ENCODE measurements around the gene PRKN. TPM values are rescaled to one million over a fixed set of nuclear protein-coding genes. Genes with fewer than 3 reads are reported as not detected.

The PRKN gene
- total RNA-seq, 2 donors from 2014 or later: 10.7 to 21.2 TPM

GRCh38 chr6:162684052-162684451, 43.5 kb downstream of the PRKN start:
- no peak overlapping the region for H3K4me3 ChIP-seq
- H3K4me1 ChIP-seq (replicated peaks): no peaks in the 10 kb centered on the region
- WGBS: 13% methylated on average over 1 of the region's 1 CpG
- no peak for DNase-seq (ENCODE audit: low spot score)
- no peak overlapping the region for H3K27ac ChIP-seq
- no peaks in the 10 kb centered on the region for H3K36me3 ChIP-seq
- intact Hi-C loops (cut with DNase I): no loop called here
- no peak for TF ChIP-seq POLR2A (IDR thresholded peaks at IDR 0.05)
- TF ChIP-seq POLR2AphosphoS5 (IDR thresholded peaks at IDR 0.05): no peak
- TF ChIP-seq CTCF (IDR thresholded peaks at IDR 0.05): no peak
- H3K27me3 ChIP-seq (replicated peaks; ENCODE audit: insufficient read depth): no peaks in the 10 kb centered on the region
- H3K9me3 ChIP-seq: no peaks in the 10 kb centered on the region

- H3K27me3 ChIP-seq (replicated peaks; ENCODE audit: insufficient read depth): no peaks in the 10 kb centered on the region
- H3K4me1 ChIP-seq (replicated peaks): no peaks in the 10 kb centered on the region
- no peak overlapping the region for H3K27ac ChIP-seq
- TF ChIP-seq POLR2A (IDR thresholded peaks at IDR 0.05) (no peak), POLR2AphosphoS5 (IDR thresholded peaks at IDR 0.05) (no peak), CTCF (IDR thresholded peaks at IDR 0.05) (no peak)
- 44% methylated on average over 4 of the region's 4 CpGs for WGBS
- no peak for DNase-seq (ENCODE audit: low spot score)
- intact Hi-C loops (cut with DNase I): no loop called here
- no peaks in the 10 kb centered on the region for H3K9me3 ChIP-seq
- no peak overlapping the region for H3K4me3 ChIP-seq
- H3K36me3 ChIP-seq: no peaks in the 10 kb centered on the region
Measured at GRCh38 chr6:162683135-162683534, 44.4 kb downstream of the PRKN start.

- H3K27me3 ChIP-seq (replicated peaks; ENCODE audit: insufficient read depth): no peaks in the 10 kb centered on the region
- TF ChIP-seq POLR2A (IDR thresholded peaks at IDR 0.05): no peak
- TF ChIP-seq POLR2AphosphoS5 (IDR thresholded peaks at IDR 0.05): no peak
- TF ChIP-seq CTCF (IDR thresholded peaks at IDR 0.05): no peak
- intact Hi-C loops (cut with DNase I): no loop called here
- no peak overlapping the region for H3K4me3 ChIP-seq
- no peaks in the 10 kb centered on the region for H3K9me3 ChIP-seq
- DNase-seq (ENCODE audit: low spot score): no peak
- 64% methylated on average over 1 of the region's 1 CpG for WGBS
- no peaks in the 10 kb centered on the region for H3K36me3 ChIP-seq
- no peak overlapping the region for H3K27ac ChIP-seq
- H3K4me1 ChIP-seq (replicated peaks): no peaks in the 10 kb centered on the region
Measured at GRCh38 chr6:162681447-162681846, 46.1 kb downstream of the PRKN start.

GRCh38 chr6:162680871-162681270, 46.7 kb downstream of the PRKN start:
- no peak for DNase-seq (ENCODE audit: low spot score)
- Histone ChIP-seq H3K9me3 (no peaks in the 10 kb centered on the region), H3K4me3 (no peak overlapping the region), H3K27ac (no peak overlapping the region), H3K4me1 (replicated peaks) (no peaks in the 10 kb centered on the region), H3K36me3 (no peaks in the 10 kb centered on the region), H3K27me3 (replicated peaks; ENCODE audit: insufficient read depth) (no peaks in the 10 kb centered on the region)
- intact Hi-C loops (cut with DNase I): no loop called here
- no peak for TF ChIP-seq POLR2A (IDR thresholded peaks at IDR 0.05)
- TF ChIP-seq POLR2AphosphoS5 (IDR thresholded peaks at IDR 0.05): no peak
- no peak for TF ChIP-seq CTCF (IDR thresholded peaks at IDR 0.05)
- 71% methylated on average over 4 of the region's 4 CpGs for WGBS

- intact Hi-C loops (cut with DNase I): no loop called here
- Histone ChIP-seq H3K4me3 (no peak overlapping the region), H3K36me3 (no peaks in the 10 kb centered on the region), H3K4me1 (replicated peaks) (no peaks in the 10 kb centered on the region), H3K9me3 (no peaks in the 10 kb centered on the region), H3K27ac (no peak overlapping the region), H3K27me3 (replicated peaks; ENCODE audit: insufficient read depth) (no peaks in the 10 kb centered on the region)
- DNase-seq (ENCODE audit: low spot score): no peak
- TF ChIP-seq CTCF (IDR thresholded peaks at IDR 0.05): no peak
Measured at GRCh38 chr6:162680367-162680766, 47.2 kb downstream of the PRKN start.
